Activated B cell treated with CpG ODN at 0.5 μM for 24 hours (primary cell): ENCODE results near the gene KLHL7. TPM values are rescaled to one million over a fixed set of nuclear protein-coding genes. Genes with fewer than 3 reads are reported as not detected.

Source experiments
- ATAC-seq: fragments of 200-7000 bp; cut with Tn5 transposase; one replicate; pipeline ENCODE4 v1.10.0; 2021; ENCODE audit warnings: low read depth, mild to moderate bottlenecking, moderate library complexity
- CTCF ChIA-PET: fragments of 350-600 bp; sonication (Branson Sonifier 250); formaldehyde crosslinking; loops from one replicate; lab custom pipeline; 2021; ENCODE audit warnings: antibody characterized with exemption; lab: Charles Lee
- POLR2A ChIA-PET: fragments of 350-600 bp; sonication (Branson Sonifier 250); formaldehyde crosslinking; loops from one replicate; lab custom pipeline; 2021; ENCODE audit warnings: antibody characterized with exemption; lab: Charles Lee
- DNase-seq: peaks from one replicate; pipeline ENCODE4 v3.0.0; 2022
- H3K27ac Mint-ChIP-seq: one replicate; pipeline ENCODE4 v1.8.0; 2020; ENCODE audit warnings: mixed read lengths
- H3K27me3 Mint-ChIP-seq: one replicate; pipeline ENCODE4 v1.8.0; 2021; ENCODE audit warnings: mixed read lengths
- H3K36me3 Mint-ChIP-seq: one replicate; pipeline ENCODE4 v1.8.0; 2021; ENCODE audit warnings: low read depth, mixed read lengths
- H3K4me1 Mint-ChIP-seq: one replicate; pipeline ENCODE4 v1.8.0; 2021; ENCODE audit warnings: mixed read lengths
- H3K4me3 Mint-ChIP-seq: one replicate; pipeline ENCODE4 v1.8.0; 2020; ENCODE audit warnings: mild to moderate bottlenecking, mixed read lengths
- H3K9me3 Mint-ChIP-seq: one replicate; pipeline ENCODE4 v1.8.0; 2020; ENCODE audit warnings: mixed read lengths
- intact Hi-C: fragments of 100-400 bp; cut with micrococcal nuclease; formaldehyde crosslinking; loops from one replicate; pipeline ENCODE4 v1.15.1; 2024
- total RNA-seq: library from RNA; stranded (reverse); gene quantifications from 2 replicates; pipeline ENCODE4 v1.2.3, GENCODE V29; 2022
- TF ChIP-seq, protein P1 (sequence below): fragments of 200-600 bp; IDR thresholded peaks from one replicate; pipeline ENCODE4 v1.8.0; 2022; ENCODE audit warnings: antibody characterized with exemption, mild to moderate bottlenecking

KLHL7 gene
- total RNA-seq, 1 donor from 2014 or later, result 13.4 TPM

DNA sequence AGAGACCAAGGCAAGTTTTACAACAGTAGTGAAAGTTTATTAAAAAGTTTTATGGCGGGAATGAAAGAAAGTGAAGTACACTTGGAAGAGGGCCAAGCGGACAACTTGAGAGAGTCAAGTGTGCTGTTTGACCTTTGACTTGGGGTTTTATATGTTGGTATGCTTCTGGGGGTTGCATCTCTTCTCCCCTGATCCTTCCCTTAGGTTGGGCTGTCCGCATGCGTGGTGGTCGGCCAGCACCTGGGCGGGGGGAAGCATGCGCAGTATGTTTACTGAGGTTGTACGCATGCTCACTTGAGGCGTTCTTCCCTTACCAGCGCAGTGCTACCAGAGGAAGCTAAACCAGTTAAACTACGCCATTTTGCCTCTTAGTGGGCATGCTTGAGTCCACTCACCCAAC lies 108.2 kb downstream of the KLHL7 start:
- H3K9me3 Mint-ChIP-seq, result no peaks in the 10 kb centered on the region
- ATAC-seq (no peak), DNase-seq (no peak)
- no peak overlapping the region for H3K4me3 Mint-ChIP-seq
- H3K4me1 Mint-ChIP-seq, result no peaks in the 10 kb centered on the region
- ChIA-PET CTCF (no interaction called here), POLR2A (no interaction called here)
- TF ChIP-seq, protein P1, sequence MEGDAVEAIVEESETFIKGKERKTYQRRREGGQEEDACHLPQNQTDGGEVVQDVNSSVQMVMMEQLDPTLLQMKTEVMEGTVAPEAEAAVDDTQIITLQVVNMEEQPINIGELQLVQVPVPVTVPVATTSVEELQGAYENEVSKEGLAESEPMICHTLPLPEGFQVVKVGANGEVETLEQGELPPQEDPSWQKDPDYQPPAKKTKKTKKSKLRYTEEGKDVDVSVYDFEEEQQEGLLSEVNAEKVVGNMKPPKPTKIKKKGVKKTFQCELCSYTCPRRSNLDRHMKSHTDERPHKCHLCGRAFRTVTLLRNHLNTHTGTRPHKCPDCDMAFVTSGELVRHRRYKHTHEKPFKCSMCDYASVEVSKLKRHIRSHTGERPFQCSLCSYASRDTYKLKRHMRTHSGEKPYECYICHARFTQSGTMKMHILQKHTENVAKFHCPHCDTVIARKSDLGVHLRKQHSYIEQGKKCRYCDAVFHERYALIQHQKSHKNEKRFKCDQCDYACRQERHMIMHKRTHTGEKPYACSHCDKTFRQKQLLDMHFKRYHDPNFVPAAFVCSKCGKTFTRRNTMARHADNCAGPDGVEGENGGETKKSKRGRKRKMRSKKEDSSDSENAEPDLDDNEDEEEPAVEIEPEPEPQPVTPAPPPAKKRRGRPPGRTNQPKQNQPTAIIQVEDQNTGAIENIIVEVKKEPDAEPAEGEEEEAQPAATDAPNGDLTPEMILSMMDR, result no peak
- no peak overlapping the region for H3K27ac Mint-ChIP-seq
- intact Hi-C loops, result no loop called here
- peaks cover 18% of the 10 kb centered on the region for H3K27me3 Mint-ChIP-seq
- H3K36me3 Mint-ChIP-seq, result no peaks in the 10 kb centered on the region

DNA sequence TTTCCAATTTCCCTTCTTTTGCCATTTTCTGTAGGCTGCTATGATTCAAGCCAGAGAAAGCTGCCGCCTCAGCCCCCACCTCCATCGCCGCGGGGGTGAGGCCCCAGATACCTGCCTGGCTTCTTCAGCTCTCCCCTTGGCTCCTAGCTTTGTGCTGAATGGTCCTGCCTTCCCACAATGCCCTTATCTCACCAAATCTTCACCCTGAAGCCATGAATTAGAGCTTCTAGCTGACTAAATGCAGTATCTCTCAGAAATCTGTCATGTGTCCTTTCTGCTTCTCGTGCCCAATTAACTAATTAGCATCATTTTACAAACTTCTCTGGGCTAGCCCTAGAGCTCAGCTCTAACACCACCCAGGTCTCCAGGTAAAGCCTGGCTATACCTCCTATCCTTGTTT lies 108.8 kb downstream of the KLHL7 start:
- POLR2A ChIA-PET, result no interaction called here
- H3K36me3 Mint-ChIP-seq, result no peaks in the 10 kb centered on the region

DNA sequence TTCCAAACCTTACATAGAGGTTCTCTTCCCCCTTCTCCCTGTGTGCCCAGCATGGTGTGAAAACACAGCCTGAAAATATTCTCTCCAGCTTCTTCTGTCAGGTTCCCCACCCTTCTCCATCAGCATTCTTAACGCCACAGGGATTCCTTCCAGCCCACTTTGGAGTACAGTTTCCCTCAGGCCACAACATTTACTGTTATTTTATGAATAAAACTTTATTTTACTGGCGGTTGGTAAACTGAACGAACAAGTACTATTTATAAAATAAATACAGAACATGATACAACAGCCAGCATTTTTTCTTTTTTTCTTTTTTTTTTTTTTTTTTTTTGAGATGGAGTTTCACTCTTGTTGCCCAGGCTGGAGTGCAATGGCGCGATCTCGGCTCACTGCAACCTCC lies 109.4 kb downstream of the KLHL7 start:
- Mint-ChIP-seq H3K9me3 (no peaks in the 10 kb centered on the region), H3K36me3 (no peaks in the 10 kb centered on the region), H3K4me1 (no peaks in the 10 kb centered on the region), H3K4me3 (no peak overlapping the region), H3K27me3 (peaks cover 16% of the 10 kb centered on the region), H3K27ac (no peak overlapping the region)
- POLR2A ChIA-PET, result no interaction called here
- ATAC-seq (no peak), DNase-seq (no peak)
- intact Hi-C loops, result no loop called here
- CTCF ChIA-PET, result no interaction called here
- TF ChIP-seq, protein P1, result no peak

More for the DNA sequence above, 108.8 kb downstream of the KLHL7 start:
- no peak for ATAC-seq
- intact Hi-C loops, result no loop called here
- Mint-ChIP-seq H3K27me3 (peaks cover 16% of the 10 kb centered on the region), H3K4me1 (no peaks in the 10 kb centered on the region), H3K9me3 (no peaks in the 10 kb centered on the region), H3K4me3 (no peak overlapping the region), H3K27ac (no peak overlapping the region)
- DNase-seq, result no peak
- CTCF ChIA-PET, result no interaction called here
- TF ChIP-seq, protein P1, result no peak

DNA sequence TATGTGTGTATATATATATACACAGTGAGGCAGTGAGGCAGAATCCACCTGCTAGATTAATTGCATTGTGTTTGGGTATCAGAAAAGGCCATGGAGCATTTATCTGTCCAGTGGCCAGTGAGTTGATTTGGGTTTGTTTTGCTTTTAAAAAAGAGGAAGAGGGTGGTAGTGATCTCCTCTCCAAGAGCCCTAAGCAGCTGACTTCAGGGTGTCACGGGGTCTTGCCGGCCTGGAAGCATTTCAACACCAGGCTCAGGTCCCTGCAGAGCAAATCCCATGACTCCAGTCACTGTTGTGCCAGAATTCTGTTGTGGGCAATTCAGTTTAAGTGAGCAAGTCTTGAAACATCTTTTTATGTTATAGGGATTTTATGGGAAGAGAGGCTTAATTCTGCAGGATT lies 110.4 kb downstream of the KLHL7 start:
- ATAC-seq, result no peak
- H3K27ac Mint-ChIP-seq, result no peak overlapping the region
- H3K4me3 Mint-ChIP-seq, result no peak overlapping the region
- H3K36me3 Mint-ChIP-seq, result no peaks in the 10 kb centered on the region
- ChIA-PET POLR2A (no interaction called here), CTCF (no interaction called here)
- no peaks in the 10 kb centered on the region for H3K9me3 Mint-ChIP-seq
- H3K4me1 Mint-ChIP-seq, result no peaks in the 10 kb centered on the region
- peaks cover 16% of the 10 kb centered on the region for H3K27me3 Mint-ChIP-seq
- TF ChIP-seq, protein P1, result no peak
- intact Hi-C loops, result no loop called here
- DNase-seq, result no peak

DNA sequence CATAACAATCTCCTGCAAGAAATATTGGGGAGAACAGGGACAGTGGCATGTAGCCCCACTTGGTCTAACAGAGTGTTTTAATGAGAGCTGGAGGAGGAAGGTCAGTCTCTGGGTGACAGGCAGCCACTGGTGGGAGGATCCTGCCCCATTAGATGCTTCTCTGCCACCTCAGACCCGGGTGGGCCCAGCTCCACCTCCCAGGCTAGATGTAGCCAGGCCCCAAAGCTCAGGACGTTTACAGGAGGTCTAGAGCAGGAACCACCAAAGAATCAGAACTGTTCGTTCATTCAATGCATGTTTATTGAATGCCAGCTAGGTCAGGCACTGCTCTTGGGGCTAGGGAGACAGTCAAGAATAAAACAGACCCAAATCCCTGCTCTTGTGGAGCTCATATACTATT lies 112.6 kb downstream of the KLHL7 start:
- ATAC-seq (no peak), DNase-seq (no peak)
- no peaks in the 10 kb centered on the region for H3K9me3 Mint-ChIP-seq
- H3K27ac Mint-ChIP-seq, result no peak overlapping the region
- H3K27me3 Mint-ChIP-seq, result peaks cover 8% of the 10 kb centered on the region
- no peaks in the 10 kb centered on the region for H3K36me3 Mint-ChIP-seq
- ChIA-PET POLR2A (no interaction called here), CTCF (no interaction called here)
- no peak overlapping the region for H3K4me3 Mint-ChIP-seq
- H3K4me1 Mint-ChIP-seq, result no peaks in the 10 kb centered on the region
- TF ChIP-seq, protein P1, result no peak
- intact Hi-C loops, result no loop called here
